Measurements from ENCODE around the gene FBLN2. TPM values are rescaled to one million over a fixed set of nuclear protein-coding genes. Genes with fewer than 3 reads are reported as not detected.

FBLN2 gene
- polyA plus RNA-seq, 2 of the 4 experiments (the other 2 are of a cell fraction) = 1.1 to 2.7 TPM

- Histone ChIP-seq H3K9me3 (no peaks in the 10 kb centered on the region), H3K4me1 (peaks cover 4% of the 10 kb centered on the region; the same call in 1 of the 3 replicates), H3K4me3 (no peak overlapping the region; the same call in 2 of the 3 replicates), H3K4me2 (peak overlapping the region; percentile 92), H3K27ac (peak overlapping the region in 1 of 2 experiments; percentile 86; a peak in 2 of 6 replicates)
- DNase-seq (ENCODE audit: low read depth in 1 of 2, low spot score in 1 of 2) (no peak), FAIRE-seq (no peak), ATAC-seq (no peak)
- TF ChIP-seq EHMT2 (IDR thresholded peaks at IDR 0.05; ENCODE audit: low read depth) = no peak
- no peak for TF ChIP-seq ZSCAN20 (CRISPR knock-in tag; IDR thresholded peaks at IDR 0.05)
- TF ChIP-seq FOSB (CRISPR knock-in tag; IDR thresholded peaks at IDR 0.05) = no peak
- no peak for TF ChIP-seq ESRRA (IDR thresholded peaks at IDR 0.05; ENCODE audit: borderline replicate concordance, low read length)
- no peak for TF ChIP-seq FOXS1 (CRISPR knock-in tag; IDR thresholded peaks at IDR 0.05)
- TF ChIP-seq POLR2A (IDR thresholded peaks at IDR 0.05; ENCODE audit: low read length) = no peak
- no peak for TF ChIP-seq BHLHE40 (IDR thresholded peaks at IDR 0.05; ENCODE audit: low read depth, low read length)
- no peak for TF ChIP-seq CHD4 (IDR thresholded peaks at IDR 0.05; ENCODE audit: borderline replicate concordance)
- TF ChIP-seq HOXB13 (CRISPR knock-in tag; IDR thresholded peaks at IDR 0.05; ENCODE audit: low read depth) = no peak
- TF ChIP-seq, protein P1, sequence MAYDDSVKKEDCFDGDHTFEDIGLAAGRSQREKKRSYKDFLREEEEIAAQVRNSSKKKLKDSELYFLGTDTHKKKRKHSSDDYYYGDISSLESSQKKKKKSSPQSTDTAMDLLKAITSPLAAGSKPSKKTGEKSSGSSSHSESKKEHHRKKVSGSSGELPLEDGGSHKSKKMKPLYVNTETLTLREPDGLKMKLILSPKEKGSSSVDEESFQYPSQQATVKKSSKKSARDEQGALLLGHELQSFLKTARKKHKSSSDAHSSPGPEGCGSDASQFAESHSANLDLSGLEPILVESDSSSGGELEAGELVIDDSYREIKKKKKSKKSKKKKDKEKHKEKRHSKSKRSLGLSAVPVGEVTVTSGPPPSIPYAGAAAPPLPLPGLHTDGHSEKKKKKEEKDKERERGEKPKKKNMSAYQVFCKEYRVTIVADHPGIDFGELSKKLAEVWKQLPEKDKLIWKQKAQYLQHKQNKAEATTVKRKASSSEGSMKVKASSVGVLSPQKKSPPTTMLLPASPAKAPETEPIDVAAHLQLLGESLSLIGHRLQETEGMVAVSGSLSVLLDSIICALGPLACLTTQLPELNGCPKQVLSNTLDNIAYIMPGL (CRISPR knock-in tag; IDR thresholded peaks at IDR 0.05; ENCODE audit: borderline replicate concordance) = no peak
- no peak for TF ChIP-seq ATOH8 (CRISPR knock-in tag; IDR thresholded peaks at IDR 0.05; ENCODE audit: low read depth)
- no peak for TF ChIP-seq HOXA7 (CRISPR knock-in tag; IDR thresholded peaks at IDR 0.05)
- no peak for TF ChIP-seq RCOR1 (IDR thresholded peaks at IDR 0.05; ENCODE audit: low read depth, low read length)
- TF ChIP-seq GATA3 (IDR thresholded peaks at IDR 0.05; ENCODE audit: borderline replicate concordance) = no peak
- TF ChIP-seq, protein P2, sequence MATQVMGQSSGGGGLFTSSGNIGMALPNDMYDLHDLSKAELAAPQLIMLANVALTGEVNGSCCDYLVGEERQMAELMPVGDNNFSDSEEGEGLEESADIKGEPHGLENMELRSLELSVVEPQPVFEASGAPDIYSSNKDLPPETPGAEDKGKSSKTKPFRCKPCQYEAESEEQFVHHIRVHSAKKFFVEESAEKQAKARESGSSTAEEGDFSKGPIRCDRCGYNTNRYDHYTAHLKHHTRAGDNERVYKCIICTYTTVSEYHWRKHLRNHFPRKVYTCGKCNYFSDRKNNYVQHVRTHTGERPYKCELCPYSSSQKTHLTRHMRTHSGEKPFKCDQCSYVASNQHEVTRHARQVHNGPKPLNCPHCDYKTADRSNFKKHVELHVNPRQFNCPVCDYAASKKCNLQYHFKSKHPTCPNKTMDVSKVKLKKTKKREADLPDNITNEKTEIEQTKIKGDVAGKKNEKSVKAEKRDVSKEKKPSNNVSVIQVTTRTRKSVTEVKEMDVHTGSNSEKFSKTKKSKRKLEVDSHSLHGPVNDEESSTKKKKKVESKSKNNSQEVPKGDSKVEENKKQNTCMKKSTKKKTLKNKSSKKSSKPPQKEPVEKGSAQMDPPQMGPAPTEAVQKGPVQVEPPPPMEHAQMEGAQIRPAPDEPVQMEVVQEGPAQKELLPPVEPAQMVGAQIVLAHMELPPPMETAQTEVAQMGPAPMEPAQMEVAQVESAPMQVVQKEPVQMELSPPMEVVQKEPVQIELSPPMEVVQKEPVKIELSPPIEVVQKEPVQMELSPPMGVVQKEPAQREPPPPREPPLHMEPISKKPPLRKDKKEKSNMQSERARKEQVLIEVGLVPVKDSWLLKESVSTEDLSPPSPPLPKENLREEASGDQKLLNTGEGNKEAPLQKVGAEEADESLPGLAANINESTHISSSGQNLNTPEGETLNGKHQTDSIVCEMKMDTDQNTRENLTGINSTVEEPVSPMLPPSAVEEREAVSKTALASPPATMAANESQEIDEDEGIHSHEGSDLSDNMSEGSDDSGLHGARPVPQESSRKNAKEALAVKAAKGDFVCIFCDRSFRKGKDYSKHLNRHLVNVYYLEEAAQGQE (IDR thresholded peaks at IDR 0.05) = no peak
- ChIA-PET POLR2A (no interaction called here), CTCF (interaction anchor here (0.7 to 36.5 kb wide), 27 partner anchors 10 to 804 kb away, joined by 3 to 1096 read pairs (median 3); partner anchors contain the start of genes HDAC11 and WNT7A)
- WGBS (ENCODE audit: missing lambda C conversion rate) = 71% methylated on average over 11 of the region's 15 CpGs
Observed at GRCh38 chr3:13654330-13655060, 105.6 kb downstream of the FBLN2 start.

DNA sequence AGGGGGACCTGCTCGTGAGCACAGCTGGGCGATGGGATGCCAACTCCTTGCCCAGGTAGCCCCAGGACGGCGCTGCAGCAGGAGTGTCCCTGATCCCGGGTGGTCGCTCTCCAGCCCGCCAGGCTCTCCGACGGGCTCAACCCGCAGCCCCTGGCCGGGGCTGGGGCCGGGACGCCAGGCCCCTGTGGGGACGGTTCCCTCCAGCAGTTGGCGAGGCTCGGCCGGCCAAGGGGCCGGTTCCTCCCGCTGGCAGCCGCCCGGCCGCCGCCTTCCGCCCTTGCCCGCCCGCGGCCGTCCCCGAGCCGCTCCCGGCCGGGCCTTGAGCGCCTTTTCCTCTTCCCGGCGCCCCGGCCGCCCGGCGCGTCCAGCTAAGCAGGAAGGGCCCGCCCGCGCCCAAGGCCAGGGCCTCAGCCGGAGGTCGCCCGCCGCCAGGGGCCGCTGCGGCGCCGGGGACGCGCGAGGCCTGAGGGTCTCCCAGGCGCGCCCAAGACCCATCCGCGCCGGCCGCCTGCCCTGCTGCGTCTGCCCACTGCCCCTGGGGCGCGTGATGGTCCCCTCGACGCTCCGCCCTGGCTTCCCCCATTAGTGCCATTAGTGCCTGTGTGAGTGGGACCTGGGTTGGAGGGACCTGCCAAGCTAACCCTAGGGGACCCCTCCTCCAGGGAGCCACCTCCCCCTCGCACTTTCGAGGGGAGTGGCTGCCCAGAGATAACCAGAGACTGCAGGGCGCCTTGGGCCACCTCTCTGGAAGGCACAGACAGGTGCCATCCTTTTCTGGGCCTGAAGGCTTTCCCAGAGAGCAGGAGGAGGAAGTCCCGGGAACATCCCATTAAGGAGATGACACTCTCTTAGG is 106.4 kb downstream of the FBLN2 start:
- ATAC-seq = peak; percentile 32 to 69; a peak in 5 of 6 replicates

More for the DNA sequence above, 106.4 kb downstream of the FBLN2 start:
- peaks cover 4% of the 10 kb centered on the region; the same call in 1 of the 3 replicates for H3K4me1 ChIP-seq
- H3K27ac ChIP-seq = peak overlapping the region; percentile 56 to 86; a peak in 5 of 6 replicates
- ChIA-PET CTCF (interaction anchor here (0.7 to 36.5 kb wide), 28 partner anchors 9 to 803 kb away, joined by 3 to 1096 read pairs (median 3); partner anchors contain the start of genes HDAC11 and WNT7A), POLR2A (no interaction called here)
- FAIRE-seq (no peak), DNase-seq (ENCODE audit: low read depth in 1 of 2, low spot score in 1 of 2) (peak; percentile 53 to 62)
- TF ChIP-seq, protein P3, sequence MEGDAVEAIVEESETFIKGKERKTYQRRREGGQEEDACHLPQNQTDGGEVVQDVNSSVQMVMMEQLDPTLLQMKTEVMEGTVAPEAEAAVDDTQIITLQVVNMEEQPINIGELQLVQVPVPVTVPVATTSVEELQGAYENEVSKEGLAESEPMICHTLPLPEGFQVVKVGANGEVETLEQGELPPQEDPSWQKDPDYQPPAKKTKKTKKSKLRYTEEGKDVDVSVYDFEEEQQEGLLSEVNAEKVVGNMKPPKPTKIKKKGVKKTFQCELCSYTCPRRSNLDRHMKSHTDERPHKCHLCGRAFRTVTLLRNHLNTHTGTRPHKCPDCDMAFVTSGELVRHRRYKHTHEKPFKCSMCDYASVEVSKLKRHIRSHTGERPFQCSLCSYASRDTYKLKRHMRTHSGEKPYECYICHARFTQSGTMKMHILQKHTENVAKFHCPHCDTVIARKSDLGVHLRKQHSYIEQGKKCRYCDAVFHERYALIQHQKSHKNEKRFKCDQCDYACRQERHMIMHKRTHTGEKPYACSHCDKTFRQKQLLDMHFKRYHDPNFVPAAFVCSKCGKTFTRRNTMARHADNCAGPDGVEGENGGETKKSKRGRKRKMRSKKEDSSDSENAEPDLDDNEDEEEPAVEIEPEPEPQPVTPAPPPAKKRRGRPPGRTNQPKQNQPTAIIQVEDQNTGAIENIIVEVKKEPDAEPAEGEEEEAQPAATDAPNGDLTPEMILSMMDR (IDR thresholded peaks at IDR 0.05) = peak; percentile 72
- TF ChIP-seq SMC3 (IDR thresholded peaks at IDR 0.05) (peak; percentile 56), HOXB13 (CRISPR knock-in tag; IDR thresholded peaks at IDR 0.05; ENCODE audit: low read depth) (no peak), RAD21 (conservative IDR thresholded peaks at IDR 0.05 in 1 of 2, IDR thresholded peaks at IDR 0.05 in 1 of 2) (peak; percentile 17 to 42; a peak in 4 of 5 replicates)
- TF ChIP-seq, protein P4, sequence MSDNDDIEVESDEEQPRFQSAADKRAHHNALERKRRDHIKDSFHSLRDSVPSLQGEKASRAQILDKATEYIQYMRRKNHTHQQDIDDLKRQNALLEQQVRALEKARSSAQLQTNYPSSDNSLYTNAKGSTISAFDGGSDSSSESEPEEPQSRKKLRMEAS (IDR thresholded peaks at IDR 0.05) = no peak
- peak overlapping the region; percentile 92 for H3K4me2 ChIP-seq
- H3K4me3 ChIP-seq = peak overlapping the region; percentile 31; the same call in 2 of the 3 replicates
- WGBS (ENCODE audit: missing lambda C conversion rate) = 81% methylated on average over 6 of the region's 70 CpGs
- H3K9me3 ChIP-seq = no peaks in the 10 kb centered on the region

Data from A549 (cell line).